ENCODE measurements around the gene KIF27.

The KIF27 gene

DNA sequence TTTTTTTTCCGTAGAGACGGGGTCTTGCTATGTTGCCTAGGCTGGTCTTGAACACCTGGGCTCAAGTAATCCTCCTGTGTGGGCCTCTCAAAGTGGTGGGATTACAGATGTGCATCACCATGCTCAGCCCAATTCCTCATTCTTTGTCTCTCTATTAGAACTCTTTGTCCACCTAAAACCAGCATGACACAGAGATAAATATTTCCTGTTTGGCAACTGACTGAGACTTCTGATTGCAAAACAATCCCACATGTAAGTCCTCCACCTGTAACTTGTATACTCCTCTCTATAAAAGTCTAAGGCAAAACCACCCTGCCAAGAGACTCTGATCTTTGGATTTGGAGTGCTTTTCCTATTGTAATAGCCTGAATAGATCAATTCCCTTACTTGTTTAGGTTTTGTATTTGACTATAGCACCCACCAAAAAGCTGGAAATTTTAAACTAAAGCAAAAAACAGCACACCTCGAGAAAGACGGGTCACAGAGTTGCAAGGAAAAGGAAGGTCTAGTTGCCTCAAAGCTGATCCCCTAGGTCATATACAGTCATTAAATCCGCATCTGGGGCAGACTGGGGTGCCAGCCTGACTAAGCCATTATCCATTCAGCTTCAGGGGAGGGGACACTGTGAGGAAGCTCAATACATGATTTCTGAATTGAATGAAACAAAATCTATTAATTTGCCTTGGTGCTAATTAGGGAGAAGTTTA is 13.5 kb upstream of the KIF27 start:
- TF ChIP-seq, protein P1, sequence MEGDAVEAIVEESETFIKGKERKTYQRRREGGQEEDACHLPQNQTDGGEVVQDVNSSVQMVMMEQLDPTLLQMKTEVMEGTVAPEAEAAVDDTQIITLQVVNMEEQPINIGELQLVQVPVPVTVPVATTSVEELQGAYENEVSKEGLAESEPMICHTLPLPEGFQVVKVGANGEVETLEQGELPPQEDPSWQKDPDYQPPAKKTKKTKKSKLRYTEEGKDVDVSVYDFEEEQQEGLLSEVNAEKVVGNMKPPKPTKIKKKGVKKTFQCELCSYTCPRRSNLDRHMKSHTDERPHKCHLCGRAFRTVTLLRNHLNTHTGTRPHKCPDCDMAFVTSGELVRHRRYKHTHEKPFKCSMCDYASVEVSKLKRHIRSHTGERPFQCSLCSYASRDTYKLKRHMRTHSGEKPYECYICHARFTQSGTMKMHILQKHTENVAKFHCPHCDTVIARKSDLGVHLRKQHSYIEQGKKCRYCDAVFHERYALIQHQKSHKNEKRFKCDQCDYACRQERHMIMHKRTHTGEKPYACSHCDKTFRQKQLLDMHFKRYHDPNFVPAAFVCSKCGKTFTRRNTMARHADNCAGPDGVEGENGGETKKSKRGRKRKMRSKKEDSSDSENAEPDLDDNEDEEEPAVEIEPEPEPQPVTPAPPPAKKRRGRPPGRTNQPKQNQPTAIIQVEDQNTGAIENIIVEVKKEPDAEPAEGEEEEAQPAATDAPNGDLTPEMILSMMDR (IDR thresholded peaks at IDR 0.05; ENCODE audit: control insufficient read depth, insufficient read depth, low read depth, low read length, missing control alignments): no peak
- no peak overlapping the region for H3K4me3 ChIP-seq (ENCODE audit: control insufficient read depth, low read depth, low read length)
- peak; percentile 59 for DNase-seq (ENCODE audit: low read depth)

DNA sequence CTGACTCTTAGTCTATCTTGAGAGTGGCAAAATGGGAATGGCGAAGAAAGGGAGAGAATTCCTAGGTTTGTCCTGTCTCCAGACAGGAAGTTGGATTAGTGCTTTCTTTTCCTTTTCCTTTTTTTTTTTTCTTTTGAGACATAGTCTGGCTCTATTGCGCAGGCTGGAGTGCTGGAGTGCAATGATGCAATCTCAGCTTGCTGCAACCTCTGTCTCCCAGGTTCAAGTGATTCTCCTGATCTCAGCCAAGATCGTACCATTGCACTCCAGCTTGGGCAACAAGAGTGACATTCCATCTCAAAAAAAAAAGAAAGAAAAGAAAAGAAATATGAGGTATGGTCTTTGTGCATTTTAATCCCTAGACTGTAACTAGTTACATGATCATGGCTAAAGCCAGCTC is 12.6 kb upstream of the KIF27 start:
- H3K4me3 ChIP-seq (ENCODE audit: control insufficient read depth, low read depth, low read length): no peak overlapping the region
- DNase-seq (ENCODE audit: low read depth): peak; percentile 52
- TF ChIP-seq, protein P1 (IDR thresholded peaks at IDR 0.05; ENCODE audit: control insufficient read depth, insufficient read depth, low read depth, low read length, missing control alignments): no peak

DNA sequence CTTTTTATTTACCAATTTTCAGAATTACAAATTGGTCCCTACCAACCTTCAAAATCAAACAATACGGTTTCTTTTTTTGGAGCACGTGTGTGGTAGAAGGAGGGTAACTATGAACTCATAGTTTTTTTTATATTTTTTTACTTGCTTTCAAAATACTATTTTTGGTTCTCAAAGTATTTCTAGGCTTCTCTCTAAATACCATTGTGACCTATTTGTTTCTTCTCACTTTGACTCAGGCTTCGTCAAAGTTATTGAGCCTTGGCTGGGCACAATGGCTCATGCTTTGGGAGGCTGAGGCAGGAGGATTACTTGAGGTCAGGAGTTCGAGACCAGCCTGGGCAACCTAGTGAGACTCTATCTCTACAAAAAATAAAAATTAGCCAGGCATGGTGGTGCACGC is 11.6 kb upstream of the KIF27 start:
- TF ChIP-seq, protein P1 (IDR thresholded peaks at IDR 0.05; ENCODE audit: control insufficient read depth, insufficient read depth, low read depth, low read length, missing control alignments): no peak
- no peak overlapping the region for H3K4me3 ChIP-seq (ENCODE audit: control insufficient read depth, low read depth, low read length)
- DNase-seq (ENCODE audit: low read depth): no peak

DNA sequence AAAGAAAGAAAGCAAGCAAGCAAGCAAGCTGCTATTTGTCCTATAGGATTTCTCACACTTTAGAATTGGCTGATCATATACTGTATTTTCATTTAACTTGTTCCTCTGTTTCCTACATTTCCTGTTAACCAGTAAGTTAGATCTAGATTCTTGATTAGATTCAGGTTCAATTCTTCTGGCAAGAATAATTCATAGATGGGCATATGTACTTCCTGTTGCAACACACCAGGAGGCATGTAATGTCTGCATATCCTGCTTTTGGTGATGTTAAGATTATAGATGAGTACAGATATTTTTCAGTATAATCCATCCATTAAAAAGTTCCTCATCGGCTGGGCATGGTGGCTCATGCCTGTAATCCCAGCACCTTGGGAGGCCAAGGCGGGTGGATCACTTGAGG is 10.8 kb upstream of the KIF27 start:
- no peak for DNase-seq (ENCODE audit: low read depth)
- no peak overlapping the region for H3K4me3 ChIP-seq (ENCODE audit: control insufficient read depth, low read depth, low read length)
- TF ChIP-seq, protein P1 (IDR thresholded peaks at IDR 0.05; ENCODE audit: control insufficient read depth, insufficient read depth, low read depth, low read length, missing control alignments): no peak

DNA sequence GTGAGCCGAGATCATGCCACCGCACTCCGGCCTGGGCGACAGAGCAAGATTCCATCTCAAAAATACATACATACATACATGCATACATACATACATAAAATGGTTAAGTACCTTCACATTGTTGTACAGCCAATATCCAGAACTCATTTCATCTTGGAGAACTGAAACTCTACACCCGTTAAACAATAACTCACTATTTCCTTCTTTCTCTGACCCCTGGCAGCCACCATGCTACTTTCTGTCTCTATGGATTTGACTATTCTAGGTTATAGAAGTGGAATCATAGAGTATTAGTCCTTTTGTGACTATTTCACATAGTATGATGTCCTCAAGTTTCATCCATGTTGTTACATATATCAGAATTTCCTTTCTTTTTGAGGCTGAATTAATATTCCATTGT is 9.6 kb upstream of the KIF27 start:
- TF ChIP-seq, protein P1 (IDR thresholded peaks at IDR 0.05; ENCODE audit: control insufficient read depth, insufficient read depth, low read depth, low read length, missing control alignments): no peak
- H3K4me3 ChIP-seq (ENCODE audit: control insufficient read depth, low read depth, low read length): no peak overlapping the region
- DNase-seq (ENCODE audit: low read depth): no peak

DNA sequence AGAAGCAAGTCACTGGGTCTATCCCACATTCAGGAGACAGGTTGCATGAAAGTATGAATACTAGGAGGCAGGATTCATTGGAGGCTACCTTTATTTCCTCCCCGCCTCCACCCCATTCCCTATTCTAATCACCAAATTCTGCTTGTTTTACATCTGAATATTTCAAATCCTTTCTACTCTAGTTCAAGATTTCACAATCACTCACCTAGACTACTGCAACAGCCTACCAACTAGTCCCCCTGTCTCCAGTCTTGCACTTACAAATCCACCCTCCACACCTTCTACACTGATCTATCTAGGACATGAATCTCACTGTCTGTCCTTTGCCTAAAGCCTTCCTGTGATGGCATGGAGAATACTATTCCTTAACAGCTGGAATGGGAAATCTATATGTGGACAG is 6.4 kb upstream of the KIF27 start:
- H3K4me3 ChIP-seq (ENCODE audit: control insufficient read depth, low read depth, low read length): no peak overlapping the region
- TF ChIP-seq, protein P1 (IDR thresholded peaks at IDR 0.05; ENCODE audit: control insufficient read depth, insufficient read depth, low read depth, low read length, missing control alignments): no peak
- DNase-seq (ENCODE audit: low read depth): no peak

Measured in AG09309 (cell line).